Ovary (tissue), 9 donors: Measurements from ENCODE around the gene CSRP1. TPM values are rescaled to one million over a fixed set of nuclear protein-coding genes. Genes with fewer than 3 reads are reported as not detected.

Experiments
- DNase-seq, 5 donors: peaks; one replicate each; pipeline ENCODE4 v3.0.0-alpha.2; 2019 to 2020
- H3K27ac ChIP-seq, 2 donors: fragments of 200-600 bp; one replicate each; pipeline versions ENCODE4 v1.5.1 to v1.8.0; 2019 to 2022
- H3K27me3 ChIP-seq: fragments of 200-600 bp; one replicate; pipeline ENCODE4 v1.8.0; 2022
- H3K36me3 ChIP-seq: fragments of 200-600 bp; sonication (generic); one replicate; pipeline ENCODE4 v1.5.1; 2019
- H3K4me1 ChIP-seq: one replicate; pipeline ENCODE4 v1.8.1; 2013; ENCODE audit warnings: mild to moderate bottlenecking, moderate library complexity; ENCODE audit not compliant: insufficient read depth
- H3K4me3 ChIP-seq: fragments of 200-600 bp; sonication (generic); one replicate; pipeline ENCODE4 v1.5.1; 2017
- H3K9me3 ChIP-seq, 2 donors: fragments of 200-600 bp in 1 of 2; sonication (generic) in 1 of 2; one replicate each; pipeline versions ENCODE4 v1.5.1 to v1.8.1; 2013 to 2019; ENCODE audit warnings: mild to moderate bottlenecking in 1 of 2, moderate library complexity in 1 of 2
- CTCF ChIP-seq, 3 donors: fragments of 450-650 bp in 2 of 3; fragments of 200-600 bp in 1 of 3; IDR thresholded peaks; one replicate each; pipeline versions ENCODE4 v1.5.1 to v1.8.0; 2016 to 2022; ENCODE audit warnings: antibody characterized with exemption in 3 of 3, mild to moderate bottlenecking in 1 of 3
- EP300 ChIP-seq: sonication (generic); formaldehyde crosslinking; IDR thresholded peaks from one replicate; pipeline ENCODE4 v1.6.1; 2017; ENCODE audit warnings: antibody characterized with exemption
- POLR2A ChIP-seq: fragments of 450-650 bp; IDR thresholded peaks from one replicate; pipeline ENCODE4 v1.6.1; 2017; ENCODE audit warnings: antibody characterized with exemption, mild to moderate bottlenecking, moderate library complexity
- WGBS, 3 donors: extraction: QIAGEN DNeasy Blood & Tissue Kit in 1 of 3; methylation state at CpG; one replicate each; pipeline versions ENCODE4 v1.1.5 to v1.1.7; 2013 to 2017; 5-methylcytosine and 5-hydroxymethylcytosine counted together
- intact Hi-C, 4 donors: fragments of 100-400 bp; cut with DNase I; formaldehyde crosslinking; loops; one replicate each; pipeline versions ENCODE4 v1.11.0 to v1.15.1; 2022 to 2023
- polyA plus RNA-seq, 2 donors: library from polyadenylated mRNA; stranded (reverse); fragments of 200-250 nt in 1 of 2; fragments of 350-450 nt in 1 of 2; fragmentation: Illumina TruSeq in 1 of 2; extraction: RNeasy Lipid Tissue Mini Kit (QIAGEN cat#74804) in 1 of 2; gene quantifications; one replicate each; pipeline ENCODE4 v1.2.3, GENCODE V29; 2013 to 2014
- total RNA-seq, 7 donors: library from RNA; depleted of rRNA in 2 of 7; stranded (reverse); fragments of >200 nt in 2 of 7; fragmentation: NEBNext Ultra II Directional in 3 of 7; extraction: Animal tissue kit (Norgen Biotek cat#: 25700) in 3 of 7; gene quantifications; one replicate each; pipeline versions ENCODE4 v1.1.0 to v1.2.4, GENCODE V29; 2016 to 2023
- donor health status: DM: no; HTN: no; CAD: no; lungs with moderate emphysema.
- donor health status: DM: no; HTN: no; CAD: no.
- donor health status: Bipolar disorder and iron deficiency.
- donor health status: DM: yes; HTN: yes; CAD: no.
- donor health status: DM: no; HTN: no; CAD: no.
- donor health status: DM: yes; HTN: yes; CAD: no.

CSRP1 gene
- total and polyA plus RNA-seq, 9 donors, result 205 to 783 (median 274) TPM

DNA sequence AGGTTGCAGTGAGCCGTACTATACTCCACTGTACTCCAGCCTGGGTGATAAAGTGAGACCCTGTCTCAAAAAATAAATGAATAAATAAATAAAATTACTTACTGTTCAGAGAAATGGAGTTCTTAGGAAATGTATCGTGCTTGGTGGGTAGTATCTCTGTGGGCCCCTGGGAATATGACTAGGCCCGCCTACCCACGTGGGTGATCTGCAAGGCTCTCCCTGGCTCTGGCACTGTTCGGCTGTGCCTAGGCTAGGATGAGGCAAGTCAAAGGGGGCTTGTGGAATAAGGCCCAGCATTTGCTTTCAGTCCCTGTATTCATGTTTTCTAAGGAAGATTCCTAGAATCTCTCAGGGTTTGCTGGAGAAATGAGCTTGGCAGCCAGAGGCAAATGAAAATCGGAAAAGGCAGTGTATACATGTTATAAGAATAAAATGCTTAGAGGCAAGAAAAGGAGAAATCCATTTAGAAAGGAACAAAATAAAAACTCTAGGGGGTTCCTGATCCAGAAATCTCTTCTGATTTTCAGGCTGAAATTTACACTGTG lies 4.5 kb upstream of the CSRP1 start:
- 75 to 91% (median 82%) methylated on average over 6 of the region's 6 CpGs for WGBS, 3 donors
- no peak for TF ChIP-seq EP300
- TF ChIP-seq POLR2A, result no peak
- no peak for TF ChIP-seq CTCF (IDR thresholded peaks at IDR 0.05)
- H3K9me3 ChIP-seq, result no peaks in the 10 kb centered on the region
- H3K4me1 ChIP-seq, result no peaks in the 10 kb centered on the region
- no peaks in the 10 kb centered on the region for H3K27me3 ChIP-seq
- H3K4me3 ChIP-seq, result no peak overlapping the region
- DNase-seq, result no peak
- H3K27ac ChIP-seq, result no peak overlapping the region
- intact Hi-C loops, result loop anchor here in 2 of 4 donors (10.0 kb wide), 2 partner anchors 47 to 67 kb away; partner anchors contain the start of gene PHLDA3 (in 1 of the 2)
- H3K36me3 ChIP-seq, result no peaks in the 10 kb centered on the region

GRCh38 chr1:201510734-201511133 lies 3.8 kb upstream of the CSRP1 start:
- no peak for DNase-seq
- Histone ChIP-seq H3K4me3 (no peak overlapping the region), H3K4me1 (peaks cover under 1% of the 10 kb centered on the region), H3K27ac (no peak overlapping the region), H3K36me3 (no peaks in the 10 kb centered on the region), H3K9me3 (no peaks in the 10 kb centered on the region), H3K27me3 (no peaks in the 10 kb centered on the region)
- WGBS, 3 donors, result 95 to 98% (median 98%) methylated on average over 1 of the region's 1 CpG
- TF ChIP-seq EP300 (no peak), CTCF (IDR thresholded peaks at IDR 0.05) (no peak), POLR2A (no peak)
- intact Hi-C loops, result loop anchor here in 2 of 4 donors (10.0 kb wide), 2 partner anchors 46 to 66 kb away; partner anchors contain the start of gene PHLDA3 (in 1 of the 2)

DNA sequence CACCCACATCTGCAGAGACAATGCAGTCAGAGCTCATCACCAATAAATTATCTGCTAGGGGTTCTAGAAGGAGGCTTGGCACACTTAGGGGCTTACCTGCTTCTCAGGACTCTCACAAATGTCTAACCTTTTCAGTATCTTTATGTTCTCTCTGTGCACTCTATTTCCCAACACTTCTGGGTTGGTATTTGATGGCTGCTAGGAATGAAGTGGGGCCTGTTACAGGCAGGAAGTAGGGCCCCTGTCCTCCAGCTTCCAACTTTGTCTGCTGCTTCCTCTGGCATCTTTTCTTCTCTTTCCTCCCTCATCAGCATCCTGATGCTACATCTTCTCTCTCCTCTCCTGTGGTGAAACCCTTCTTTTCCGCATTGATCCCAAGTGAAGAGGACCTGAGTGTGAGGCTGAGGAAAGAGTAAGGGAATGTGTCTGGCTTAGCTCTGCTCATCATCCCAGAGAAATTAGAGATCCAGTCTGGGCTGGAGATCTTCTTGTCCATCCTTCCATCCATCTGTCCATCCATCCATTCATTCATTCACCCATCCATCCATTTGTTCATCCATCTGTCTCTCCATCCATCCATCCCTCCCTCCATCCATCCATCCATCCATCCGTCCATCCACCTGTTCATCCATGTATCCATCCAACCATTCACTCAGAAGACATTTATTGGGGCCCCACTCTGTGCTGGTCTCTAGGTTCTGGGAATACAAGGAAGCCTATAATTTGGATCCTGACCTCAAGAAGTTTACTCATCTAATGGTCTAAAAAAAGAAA lies 2.9 kb upstream of the CSRP1 start:
- no peak for TF ChIP-seq CTCF (IDR thresholded peaks at IDR 0.05)
- intact Hi-C loops, result loop anchor here in 2 of 4 donors (10.0 kb wide), 2 partner anchors 45 to 65 kb away; partner anchors contain the start of gene PHLDA3 (in 1 of the 2)
- Histone ChIP-seq H3K27ac (no peak overlapping the region), H3K4me1 (peaks cover 7% of the 10 kb centered on the region), H3K4me3 (no peak overlapping the region), H3K9me3 (no peaks in the 10 kb centered on the region), H3K27me3 (no peaks in the 10 kb centered on the region), H3K36me3 (no peaks in the 10 kb centered on the region)
- DNase-seq, result no peak
- 89 to 99% (median 98%) methylated on average over 2 of the region's 2 CpGs for WGBS, 3 donors

DNA sequence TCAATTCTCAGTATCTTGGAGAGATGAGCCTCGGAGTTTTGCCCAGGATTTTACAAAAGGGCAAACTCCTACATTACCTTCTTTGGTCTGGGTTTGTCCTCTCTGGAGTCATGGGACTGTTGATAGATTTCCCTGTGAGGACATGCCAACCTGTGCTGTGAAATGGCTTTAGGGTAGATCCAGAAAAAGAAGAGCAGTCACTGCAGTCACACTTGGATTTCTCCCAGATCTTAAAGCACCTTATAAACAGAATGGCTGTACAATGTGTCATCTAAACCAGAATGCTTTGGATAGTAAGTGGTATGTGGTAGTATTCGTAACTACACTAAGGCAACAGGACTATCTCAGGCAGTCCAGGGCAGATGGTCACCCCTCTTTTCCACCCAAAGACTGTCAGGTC lies 1.9 kb upstream of the CSRP1 start:
- WGBS, 3 donors, result 83 to 97% (median 94%) methylated on average over 2 of the region's 2 CpGs
- no peak for DNase-seq
- H3K27ac ChIP-seq, result no peak overlapping the region
- H3K4me1 ChIP-seq, result peaks cover 12% of the 10 kb centered on the region
- H3K27me3 ChIP-seq, result no peaks in the 10 kb centered on the region
- no peaks in the 10 kb centered on the region for H3K36me3 ChIP-seq
- intact Hi-C loops, result no loop called here
- TF ChIP-seq CTCF (IDR thresholded peaks at IDR 0.05), result no peak
- TF ChIP-seq EP300, result no peak
- no peak for TF ChIP-seq POLR2A
- no peak overlapping the region for H3K4me3 ChIP-seq
- no peaks in the 10 kb centered on the region for H3K9me3 ChIP-seq
